ENCODE data around the gene WNT10A.

- TF ChIP-seq CTCF (IDR thresholded peaks at IDR 0.05), result no peak
- no peak for TF ChIP-seq POLR2AphosphoS5 (IDR thresholded peaks at IDR 0.05)
Measured at GRCh38 chr2:218925434-218925833, 44.8 kb downstream of the WNT10A start.
